ENCODE measurements around the gene ST14.
"Not testable (repeated sequence)": the region's sequence is repeated elsewhere in the genome, so short reads cannot be mapped to it uniquely, and the experiment has no call there.

ST14 gene

DNA sequence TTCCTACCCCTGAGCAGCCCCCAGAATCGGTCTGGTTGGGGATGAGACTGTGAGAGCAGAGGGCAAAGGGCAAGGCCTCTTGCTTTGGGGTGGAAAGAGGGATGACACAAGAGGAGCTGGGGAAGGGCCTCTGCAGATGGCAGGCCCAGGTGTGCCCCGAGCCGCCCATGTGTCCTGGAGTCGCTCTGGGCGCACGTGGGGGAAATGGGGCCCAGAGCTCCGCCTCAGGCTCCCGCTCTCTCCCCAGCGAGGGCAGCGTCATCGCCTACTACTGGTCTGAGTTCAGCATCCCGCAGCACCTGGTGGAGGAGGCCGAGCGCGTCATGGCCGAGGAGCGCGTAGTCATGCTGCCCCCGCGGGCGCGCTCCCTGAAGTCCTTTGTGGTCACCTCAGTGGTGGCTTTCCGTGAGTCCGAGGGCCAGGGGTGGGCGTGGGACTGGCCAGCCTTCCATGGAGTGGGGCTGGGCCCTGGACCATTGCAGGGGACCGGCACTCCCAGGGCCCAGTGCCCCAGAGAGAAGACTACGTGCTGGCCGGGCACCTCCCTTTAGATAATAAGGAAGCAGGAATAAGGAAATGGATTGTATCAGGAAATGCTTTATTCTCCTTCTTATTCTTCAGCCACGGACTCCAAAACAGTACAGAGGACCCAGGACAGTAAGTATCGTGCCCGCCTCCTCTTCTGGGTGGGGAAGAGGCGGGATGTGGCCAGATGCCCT lies 30.1 kb downstream of the ST14 start:
- DNase-seq: no peak

DNA sequence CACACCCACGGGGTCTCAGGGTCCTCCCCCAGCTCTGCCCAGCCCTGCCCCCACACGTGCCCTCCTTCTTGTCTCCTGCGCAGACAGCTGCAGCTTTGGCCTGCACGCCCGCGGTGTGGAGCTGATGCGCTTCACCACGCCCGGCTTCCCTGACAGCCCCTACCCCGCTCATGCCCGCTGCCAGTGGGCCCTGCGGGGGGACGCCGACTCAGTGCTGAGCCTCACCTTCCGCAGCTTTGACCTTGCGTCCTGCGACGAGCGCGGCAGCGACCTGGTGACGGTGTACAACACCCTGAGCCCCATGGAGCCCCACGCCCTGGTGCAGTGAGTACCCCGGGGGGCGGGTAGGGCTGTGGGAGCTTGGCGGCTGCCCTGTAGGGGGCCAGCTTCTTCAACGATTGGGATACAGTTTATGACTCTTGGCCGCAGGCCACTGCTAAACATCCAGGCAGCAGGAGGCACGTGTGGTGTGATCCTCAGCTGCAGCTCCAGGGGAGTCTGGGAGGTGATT lies 30.8 kb downstream of the ST14 start:
- no peak for DNase-seq

DNA sequence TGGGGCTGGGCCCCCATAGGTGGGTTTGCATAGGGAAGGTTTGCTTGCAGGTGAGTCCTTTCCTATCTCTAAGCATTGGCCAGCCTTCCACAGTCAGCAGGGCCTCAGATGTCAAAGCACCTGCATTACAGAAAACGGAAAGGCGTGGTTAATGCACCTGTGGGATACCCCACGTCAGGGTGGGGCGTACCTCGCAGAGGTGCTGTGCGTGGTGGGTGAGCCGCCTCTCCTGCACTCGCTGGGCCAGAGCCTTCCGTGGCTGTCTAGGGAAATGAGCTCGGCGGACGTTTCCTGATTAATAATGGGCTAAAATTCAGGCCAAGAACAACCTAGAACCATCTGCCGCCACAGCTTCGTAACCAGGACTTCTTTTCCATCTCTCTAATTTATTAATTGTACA lies 32.3 kb downstream of the ST14 start:
- DNase-seq: no peak

DNA sequence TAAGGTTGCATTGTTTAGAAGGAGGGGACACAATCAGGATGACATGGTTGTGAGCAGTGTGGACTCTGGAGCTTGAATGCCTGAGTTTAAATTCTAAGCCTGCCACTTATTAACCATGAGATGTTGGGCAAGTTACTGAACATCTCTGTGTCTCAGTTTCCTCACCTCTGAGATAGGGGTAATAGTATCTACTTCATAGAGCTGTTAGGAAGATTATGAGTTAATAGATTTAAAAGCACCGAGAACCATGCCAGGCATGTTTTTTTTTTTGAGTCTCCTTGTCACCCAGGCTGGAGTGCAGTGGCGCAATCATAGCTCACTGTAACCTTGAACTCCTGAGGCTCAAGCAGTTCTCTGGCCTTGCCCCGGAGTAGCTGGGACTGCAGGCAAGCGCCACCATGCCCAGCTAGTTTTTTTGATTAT lies 33.3 kb downstream of the ST14 start:
- no peak for DNase-seq

DNA sequence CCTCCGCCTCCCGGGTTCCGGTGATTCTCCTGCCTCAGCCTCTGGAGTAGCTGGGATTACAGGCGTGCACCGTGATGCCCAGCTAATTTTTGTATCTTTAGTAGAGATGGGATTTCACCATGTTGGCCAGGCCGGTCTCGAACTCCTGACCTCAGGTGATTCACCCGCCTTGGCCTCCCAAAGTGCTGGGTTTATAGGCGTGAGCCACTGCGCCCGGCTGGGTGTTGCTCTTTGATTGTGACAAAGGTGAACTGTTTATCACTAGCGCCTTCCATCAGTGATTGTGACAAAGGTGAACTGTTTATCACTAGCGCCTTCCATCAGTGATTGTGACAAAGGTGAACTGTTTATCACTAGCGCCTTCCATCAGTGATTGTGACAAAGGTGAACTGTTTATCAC lies 34.0 kb downstream of the ST14 start:
- DNase-seq: not testable (repeated sequence)

DNA sequence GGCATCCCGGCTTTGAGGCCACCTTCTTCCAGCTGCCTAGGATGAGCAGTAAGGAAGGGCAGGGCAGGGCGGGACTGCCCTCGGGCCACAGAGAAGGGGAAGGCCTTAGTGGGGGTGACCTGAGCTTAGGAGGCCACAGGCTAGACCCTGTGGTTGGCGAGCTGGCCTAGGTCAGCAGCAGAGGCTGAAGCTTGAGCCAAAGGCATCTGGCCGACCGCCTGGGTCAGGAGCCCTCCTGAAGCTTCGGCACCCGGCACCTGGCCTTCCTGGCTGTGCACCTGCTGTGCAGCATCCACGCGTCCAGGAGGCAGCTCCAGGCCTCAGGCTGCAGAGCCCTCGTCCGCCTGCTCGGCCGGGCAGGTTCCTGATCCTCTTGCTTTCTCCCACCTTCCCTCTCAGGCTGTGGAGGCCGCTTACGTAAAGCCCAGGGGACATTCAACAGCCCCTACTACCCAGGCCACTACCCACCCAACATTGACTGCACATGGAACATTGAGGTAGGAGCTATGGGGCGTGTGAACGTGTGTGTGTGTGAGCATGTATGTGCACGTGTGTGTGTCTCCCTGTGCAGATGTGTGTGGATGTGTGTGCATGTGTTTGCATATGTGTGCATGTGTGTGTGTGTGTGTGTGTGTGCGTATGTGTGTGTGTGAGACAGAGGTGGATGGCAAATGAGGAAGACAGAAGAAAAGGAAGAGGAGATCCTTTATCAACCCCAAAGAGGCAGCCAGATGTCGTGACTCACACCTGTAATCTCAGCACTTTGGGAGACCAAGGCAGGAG lies 34.9 kb downstream of the ST14 start:
- DNase-seq: no peak

DNA sequence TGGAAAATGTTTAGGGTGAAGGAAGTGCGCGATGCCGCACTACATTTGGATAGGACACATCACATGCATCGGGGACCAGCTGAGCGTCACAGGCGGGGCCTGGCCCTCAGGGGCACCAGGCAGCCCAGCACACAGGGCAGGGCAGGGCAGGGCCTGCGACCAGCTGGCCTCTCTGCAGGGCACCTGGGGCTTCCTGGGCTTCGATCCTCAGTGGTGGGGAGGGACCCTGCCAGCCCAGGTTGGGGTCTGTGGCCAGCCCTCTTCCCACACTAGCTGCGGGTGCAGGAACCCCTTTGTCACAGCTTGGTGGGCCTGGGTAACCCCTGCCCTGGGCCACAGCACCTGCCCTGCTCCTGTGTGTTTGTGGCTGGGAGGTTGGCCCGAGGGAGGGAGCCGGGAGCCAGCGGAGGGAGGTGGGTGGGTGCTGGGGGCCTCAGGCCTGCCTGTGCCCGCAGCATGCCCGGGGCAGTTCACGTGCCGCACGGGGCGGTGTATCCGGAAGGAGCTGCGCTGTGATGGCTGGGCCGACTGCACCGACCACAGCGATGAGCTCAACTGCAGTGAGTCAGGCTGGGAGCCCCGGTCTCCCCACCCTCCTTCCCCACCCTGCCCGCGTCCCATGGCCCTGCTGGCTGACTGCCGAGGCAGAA lies 37.9 kb downstream of the ST14 start:
- DNase-seq: no peak

DNA sequence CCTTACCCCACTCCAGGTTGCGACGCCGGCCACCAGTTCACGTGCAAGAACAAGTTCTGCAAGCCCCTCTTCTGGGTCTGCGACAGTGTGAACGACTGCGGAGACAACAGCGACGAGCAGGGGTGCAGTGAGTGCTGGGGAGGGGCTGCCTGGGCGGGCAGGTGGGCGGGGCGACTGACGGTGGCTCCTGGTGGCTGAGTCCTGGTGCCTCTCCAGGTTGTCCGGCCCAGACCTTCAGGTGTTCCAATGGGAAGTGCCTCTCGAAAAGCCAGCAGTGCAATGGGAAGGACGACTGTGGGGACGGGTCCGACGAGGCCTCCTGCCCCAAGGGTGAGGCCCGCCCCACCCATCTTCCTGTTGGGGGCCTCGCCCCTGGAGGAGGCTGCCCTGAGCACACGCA lies 38.7 kb downstream of the ST14 start:
- no peak for DNase-seq

DNA sequence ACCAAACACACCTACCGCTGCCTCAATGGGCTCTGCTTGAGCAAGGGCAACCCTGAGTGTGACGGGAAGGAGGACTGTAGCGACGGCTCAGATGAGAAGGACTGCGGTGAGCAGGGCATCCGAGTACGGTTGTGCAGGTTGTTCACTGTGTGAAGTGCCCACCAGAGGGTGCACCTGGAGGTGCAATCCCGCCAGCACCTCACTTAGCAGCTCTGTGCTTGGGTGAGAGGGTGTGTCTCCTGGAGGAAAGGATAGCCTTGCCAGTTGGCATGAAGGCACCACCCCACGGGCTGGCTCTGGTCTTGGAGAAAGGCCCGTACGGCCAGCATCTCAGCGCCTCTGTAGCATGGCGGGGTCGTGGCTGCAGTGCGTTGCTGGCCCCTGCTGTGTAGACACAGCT lies 39.4 kb downstream of the ST14 start:
- DNase-seq: no peak

DNA sequence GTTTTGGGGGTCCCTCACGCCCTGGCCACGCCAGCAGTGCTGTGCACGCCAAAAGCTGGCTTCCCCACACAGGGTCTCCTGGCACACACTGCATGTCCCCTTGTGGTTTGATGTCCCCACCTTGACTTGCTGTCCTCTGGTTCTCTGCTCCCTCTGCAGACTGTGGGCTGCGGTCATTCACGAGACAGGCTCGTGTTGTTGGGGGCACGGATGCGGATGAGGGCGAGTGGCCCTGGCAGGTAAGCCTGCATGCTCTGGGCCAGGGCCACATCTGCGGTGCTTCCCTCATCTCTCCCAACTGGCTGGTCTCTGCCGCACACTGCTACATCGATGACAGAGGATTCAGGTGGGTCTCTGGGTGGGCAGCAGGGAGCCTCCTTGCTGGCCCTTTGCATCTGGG lies 40.2 kb downstream of the ST14 start:
- DNase-seq: no peak

DNA sequence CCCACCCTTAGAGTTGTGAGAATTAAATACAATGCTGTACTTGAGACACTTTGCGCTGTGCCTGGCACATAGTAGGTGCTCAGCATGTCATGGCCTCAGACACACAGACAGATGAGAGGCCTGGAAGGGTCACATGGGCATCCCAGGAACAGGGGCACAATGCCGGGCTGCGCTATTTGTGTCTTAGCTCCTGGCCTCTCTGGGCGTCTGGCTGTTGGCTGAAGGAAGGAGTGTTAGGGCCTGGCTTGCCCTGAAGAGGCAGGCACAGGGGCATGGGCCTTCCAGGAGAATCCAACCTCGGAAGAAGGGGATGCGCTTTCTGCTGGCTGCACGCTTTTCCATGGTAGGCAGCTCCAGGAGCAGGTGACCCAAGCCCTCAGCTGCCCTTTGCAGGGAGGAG lies 41.4 kb downstream of the ST14 start:
- no peak for DNase-seq

DNA sequence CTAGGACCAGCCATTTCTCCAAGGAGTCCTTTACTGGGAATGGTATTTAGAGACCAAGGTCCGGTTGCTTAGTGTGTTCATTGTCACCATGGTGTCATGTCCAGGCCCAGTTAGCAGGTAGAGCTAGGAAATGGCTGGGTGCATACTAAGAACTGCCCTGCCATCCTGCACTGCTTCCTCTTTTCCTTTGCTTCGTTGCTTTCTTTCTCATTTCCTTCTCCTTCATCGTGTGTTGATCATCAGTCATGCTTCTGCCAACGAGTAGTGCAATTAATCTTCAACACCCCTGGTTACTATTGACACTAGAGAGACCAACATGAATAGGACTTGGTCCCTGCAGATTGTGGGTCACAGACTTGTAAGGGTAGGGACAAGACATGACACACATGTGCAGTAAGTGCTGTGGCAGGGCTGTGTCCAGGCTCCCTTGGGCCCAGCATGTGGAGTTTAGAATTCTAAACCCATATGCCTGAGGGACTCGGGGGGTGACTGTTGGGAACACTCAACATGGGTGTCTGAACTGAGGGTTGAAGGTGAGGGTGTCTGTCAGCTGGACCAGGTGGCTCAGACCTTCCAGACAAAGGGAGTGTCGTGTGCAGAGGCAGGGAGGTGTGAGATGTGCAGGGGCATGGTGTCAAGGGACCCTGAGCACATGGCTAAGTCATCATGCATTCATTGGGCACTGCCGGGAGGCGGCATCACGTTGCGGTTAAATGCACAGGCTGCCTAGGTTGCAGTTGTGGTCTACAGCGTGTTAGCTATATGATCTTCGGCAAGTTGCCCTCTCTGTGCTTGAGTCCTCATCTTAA lies 42.6 kb downstream of the ST14 start:
- DNase-seq: no peak

DNA sequence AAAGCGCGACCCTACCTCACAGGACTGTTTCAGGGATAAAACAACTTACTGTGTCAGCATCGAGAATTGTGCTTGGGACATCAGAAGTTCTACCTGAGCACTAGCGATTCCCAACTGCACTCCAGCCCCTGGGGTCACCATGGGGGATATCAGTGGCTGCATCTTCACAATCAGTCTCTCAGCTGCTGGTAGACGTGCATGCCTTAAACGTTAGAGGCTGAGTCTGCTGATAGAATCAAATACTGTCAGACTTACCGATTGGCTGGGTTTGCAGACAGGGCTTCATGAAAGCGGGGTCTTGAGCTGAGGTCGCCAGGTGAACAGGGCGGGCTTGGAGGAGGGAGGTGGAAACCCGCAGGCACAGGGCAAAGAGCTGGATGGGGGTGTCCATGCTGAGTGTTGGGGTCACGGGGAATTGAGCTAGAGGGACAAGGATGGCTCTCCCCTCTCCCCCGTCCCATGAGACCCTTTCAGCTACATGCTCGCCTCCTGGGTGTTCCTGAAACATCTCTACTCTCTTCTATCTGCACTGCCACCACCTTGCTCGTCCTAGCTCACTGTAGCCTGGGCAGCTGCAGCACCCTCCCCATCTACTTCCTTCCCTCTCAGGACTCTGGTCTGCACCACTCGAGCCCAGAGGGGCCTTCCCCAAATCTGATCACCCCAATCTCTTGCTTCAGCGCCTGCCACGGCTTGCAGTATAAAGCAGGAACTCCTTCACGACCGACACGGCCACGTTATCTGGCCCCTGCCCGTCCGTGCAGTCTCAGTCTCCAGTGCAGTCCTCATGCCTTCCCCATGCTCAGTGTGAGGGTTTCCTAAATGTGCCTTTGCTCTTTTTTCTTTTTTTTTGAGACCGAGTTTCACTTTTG lies 43.5 kb downstream of the ST14 start:
- DNase-seq: no peak

DNA sequence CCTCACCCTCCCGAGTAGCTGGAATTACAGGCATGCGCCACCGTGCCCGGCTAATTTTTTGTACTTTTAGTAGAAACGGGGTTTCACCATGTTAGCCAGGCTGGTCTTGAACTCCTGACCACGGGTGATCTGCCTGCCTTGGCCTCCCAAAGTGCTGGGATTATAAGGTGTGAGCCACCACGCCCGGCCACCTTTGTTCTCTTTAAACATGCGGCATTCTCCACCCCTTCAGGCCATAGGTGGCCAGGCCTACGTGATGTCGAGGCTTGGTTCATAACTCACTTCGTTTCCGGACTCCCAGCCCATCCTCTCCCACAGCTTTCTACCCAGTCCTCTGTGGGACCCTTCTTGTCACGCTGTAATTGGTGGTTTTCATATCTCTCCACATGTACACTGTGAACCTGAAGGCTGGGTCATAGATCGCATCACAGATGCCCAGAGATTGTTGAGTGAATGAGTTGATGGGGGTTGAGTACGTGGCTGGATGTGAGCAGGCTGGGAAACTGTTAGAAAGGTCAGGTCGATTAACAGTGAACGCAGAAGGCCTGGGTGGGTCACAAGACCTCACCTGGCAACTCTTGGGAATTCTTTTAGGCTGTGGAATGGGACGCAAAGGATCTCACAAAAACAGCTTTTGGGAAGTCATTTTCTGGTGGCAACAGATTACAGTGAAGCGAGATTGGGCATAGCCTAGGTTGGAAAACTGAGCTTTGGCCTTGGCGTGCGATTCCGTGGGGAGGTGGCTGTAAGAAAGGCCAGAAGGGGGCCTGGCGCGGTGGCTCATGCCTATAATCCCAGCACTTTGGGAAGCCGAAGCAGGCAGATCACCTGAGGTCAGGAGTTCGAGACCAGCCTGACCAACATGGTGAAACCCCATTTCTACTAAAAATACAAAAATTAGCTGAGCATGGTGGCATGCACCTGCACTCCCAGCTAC lies 44.5 kb downstream of the ST14 start:
- no peak for DNase-seq

DNA sequence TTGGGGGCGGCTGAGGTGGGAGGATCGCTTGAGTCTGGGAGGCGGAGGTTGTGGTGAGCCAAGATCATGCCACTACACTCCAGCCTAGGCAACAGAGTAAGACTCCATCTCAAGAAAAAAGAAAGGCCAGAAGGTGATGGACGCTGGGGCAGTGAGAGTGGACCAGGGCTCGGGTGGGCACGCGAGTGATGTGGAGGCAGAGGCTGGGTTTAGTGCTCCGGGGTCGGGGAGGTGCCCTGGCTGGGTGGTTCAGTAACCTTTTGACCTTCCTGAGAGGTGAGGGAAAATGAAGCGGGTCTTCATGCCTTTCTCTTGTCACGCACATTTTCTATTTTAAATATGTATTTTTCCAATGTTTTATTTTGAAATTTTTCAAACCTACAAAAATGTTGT lies 45.1 kb downstream of the ST14 start:
- no peak for DNase-seq

DNA sequence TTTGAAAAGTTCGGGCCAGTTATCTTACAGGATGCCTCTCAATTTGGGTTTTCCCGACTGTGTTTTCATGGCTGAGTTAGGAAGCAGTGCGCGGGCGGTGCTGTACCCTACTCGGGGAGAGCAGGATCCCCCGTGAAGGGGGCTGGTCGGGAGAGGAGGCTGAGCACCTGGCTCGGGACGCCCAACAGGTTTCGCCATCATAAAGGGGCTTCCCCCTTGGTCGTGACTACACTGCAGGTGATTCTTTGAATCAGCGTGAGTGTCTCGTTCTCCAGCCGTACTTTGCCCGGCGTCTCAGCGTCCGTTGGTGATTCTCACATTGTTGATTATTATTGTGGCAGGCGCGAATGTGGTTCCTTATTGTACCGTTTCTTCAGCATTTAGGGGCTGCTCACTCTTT lies 46.6 kb downstream of the ST14 start:
- DNase-seq: no peak

DNA sequence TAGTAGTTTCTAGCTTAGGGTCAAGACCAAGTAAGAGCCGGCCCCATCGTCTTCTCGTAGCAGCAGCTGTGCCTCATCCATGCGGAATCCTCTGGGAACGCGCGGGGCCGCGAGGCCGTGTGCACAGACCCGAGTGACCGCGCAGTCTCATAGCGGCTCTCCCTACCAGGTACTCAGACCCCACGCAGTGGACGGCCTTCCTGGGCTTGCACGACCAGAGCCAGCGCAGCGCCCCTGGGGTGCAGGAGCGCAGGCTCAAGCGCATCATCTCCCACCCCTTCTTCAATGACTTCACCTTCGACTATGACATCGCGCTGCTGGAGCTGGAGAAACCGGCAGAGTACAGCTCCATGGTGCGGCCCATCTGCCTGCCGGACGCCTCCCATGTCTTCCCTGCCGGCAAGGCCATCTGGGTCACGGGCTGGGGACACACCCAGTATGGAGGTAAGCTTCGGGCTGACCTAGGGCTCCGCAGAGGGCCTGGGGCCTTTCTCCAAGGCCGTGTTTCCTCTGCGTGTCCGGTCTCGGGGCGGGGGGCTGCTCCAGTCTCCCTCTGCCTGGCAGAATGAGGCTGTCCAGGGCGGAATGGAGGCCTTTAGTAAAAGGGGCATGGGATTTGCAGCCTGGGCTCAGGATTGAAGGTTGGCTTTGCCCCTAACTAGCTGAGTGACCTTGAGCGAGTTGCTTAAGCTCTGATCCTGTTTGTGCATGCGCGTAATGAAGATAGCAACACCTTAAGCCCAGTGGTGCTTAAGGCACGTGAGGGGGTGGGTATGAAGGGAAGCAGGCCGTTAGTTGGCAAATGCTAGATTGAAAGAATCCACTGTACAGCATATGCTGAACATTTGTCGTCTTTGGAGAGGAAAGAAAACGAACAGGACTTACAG lies 48.9 kb downstream of the ST14 start:
- DNase-seq: no peak

DNA sequence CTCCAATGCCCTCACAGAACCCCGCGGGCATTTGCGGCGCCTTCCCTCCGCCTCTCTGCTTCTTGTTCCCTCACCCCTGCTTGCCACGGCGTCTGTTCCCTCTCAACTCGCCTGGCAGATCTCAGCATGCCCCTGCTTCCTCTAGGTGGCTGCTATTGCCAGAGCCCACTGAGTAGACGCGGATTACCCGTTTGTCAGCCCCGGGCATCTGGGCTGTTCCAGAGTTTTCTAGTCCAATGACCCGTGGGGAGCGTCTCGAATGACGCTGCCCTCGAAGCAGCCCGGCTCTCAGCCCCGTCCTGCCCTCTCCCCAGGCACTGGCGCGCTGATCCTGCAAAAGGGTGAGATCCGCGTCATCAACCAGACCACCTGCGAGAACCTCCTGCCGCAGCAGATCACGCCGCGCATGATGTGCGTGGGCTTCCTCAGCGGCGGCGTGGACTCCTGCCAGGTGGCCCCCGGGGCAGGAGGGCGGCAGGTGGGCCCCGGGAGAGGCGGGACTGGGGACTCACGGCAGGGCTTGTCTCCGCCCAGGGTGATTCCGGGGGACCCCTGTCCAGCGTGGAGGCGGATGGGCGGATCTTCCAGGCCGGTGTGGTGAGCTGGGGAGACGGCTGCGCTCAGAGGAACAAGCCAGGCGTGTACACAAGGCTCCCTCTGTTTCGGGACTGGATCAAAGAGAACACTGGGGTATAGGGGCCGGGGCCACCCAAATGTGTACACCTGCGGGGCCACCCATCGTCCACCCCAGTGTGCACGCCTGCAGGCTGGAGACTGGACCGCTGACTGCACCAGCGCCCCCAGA lies 49.7 kb downstream of the ST14 start:
- no peak for DNase-seq
